H1 (cell line): ENCODE measurements around the gene SLC25A51.

Source experiments
- CREB1 ChIP-seq: IDR thresholded peaks from 2 replicates; pipeline ENCODE4 v1.6.1; 2012; ENCODE audit warnings: inconsistent platforms
- POLR2A ChIP-seq, 2 experiments: IDR thresholded peaks; 1 replicate in 1 of 2; 2 replicates in 1 of 2; pipeline ENCODE4 v1.6.1; 2011; ENCODE audit warnings: low read depth in 2 of 2, low read length in 2 of 2, mild to moderate bottlenecking in 2 of 2; ENCODE audit errors: control extremely low read depth in 1 of 2
- SP2 ChIP-seq: IDR thresholded peaks from 2 replicates; pipeline ENCODE4 v1.6.1; 2012; ENCODE audit warnings: mild to moderate bottlenecking, low read length, inconsistent platforms

- TF ChIP-seq SP2 (no peak), CREB1 (no peak), POLR2A (IDR thresholded peaks at IDR 0.05; ENCODE audit: control extremely low read depth in 1 of 2, low read depth in 2 of 2, low read length in 2 of 2) (no peak)
These were observed 45.6 kb upstream of the SLC25A51 start for GRCh38 chr9:37949576-37949975.
